Pancreas (tissue), 10 donors: ENCODE results near the gene KRTDAP. TPM values are rescaled to one million over a fixed set of nuclear protein-coding genes. Genes with fewer than 3 reads are reported as not detected.

Experiments used
- ATAC-seq, 4 donors: fragments of 200-7000 bp; cut with Tn5 transposase; one replicate each; pipeline versions ENCODE4 v1.8.0 to v1.9.1; 2020; ENCODE audit warnings: mild to moderate bottlenecking in 4 of 4, moderate library complexity in 4 of 4
- DNase-seq, 6 donors: peaks; one replicate each; pipeline ENCODE4 v3.0.0-alpha.2; 2020
- FAIRE-seq: peaks from 2 replicates; lab custom pipeline; 2012; peaks lifted over from hg19 to GRCh38; lab: Jason Lieb, UNC
- H3K27ac ChIP-seq, 4 donors: fragments of 200-600 bp; sonication (generic); 1 replicate in 3 of 4; 2 replicates in 1 of 4; pipeline versions ENCODE4 v1.5.0 to v1.8.0; 2020
- H3K27me3 ChIP-seq, 4 donors: fragments of 200-600 bp; one replicate each; pipeline ENCODE4 v1.8.0; 2021
- H3K36me3 ChIP-seq, 3 donors: fragments of 200-600 bp; sonication (generic) in 1 of 3; one replicate each; pipeline versions ENCODE4 v1.5.0 to v1.8.0; 2020 to 2021
- H3K4me1 ChIP-seq, 3 donors: fragments of 200-600 bp; one replicate each; pipeline ENCODE4 v1.8.0; 2021
- H3K4me3 ChIP-seq, 4 donors: fragments of 200-600 bp; sonication (generic) in 2 of 4; one replicate each; pipeline versions ENCODE4 v1.5.0 to v1.8.0; 2020 to 2021
- H3K9me3 ChIP-seq, 4 donors: fragments of 200-600 bp; one replicate each; pipeline ENCODE4 v1.8.0; 2021
- WGBS, 2 donors: extraction: QIAGEN DNeasy Blood & Tissue Kit; methylation state at CpG; one replicate each; pipeline ENCODE4 v1.1.7; 2013; 5-methylcytosine and 5-hydroxymethylcytosine counted together
- intact Hi-C, 3 donors: fragments of 100-400 bp; cut with DNase I; formaldehyde crosslinking; loops; one replicate each; pipeline versions ENCODE4 v1.11.1 to v1.14.2; 2022
- polyA plus RNA-seq, 2 donors: library from polyadenylated mRNA; stranded (reverse); fragments of 200-250 nt; gene quantifications; one replicate each; pipeline ENCODE4 v1.2.3, GENCODE V29; 2013
- total RNA-seq, 6 donors: library from RNA; stranded (reverse); fragmentation: NEBNext Ultra II Directional in 4 of 6; extraction: Animal tissue kit (Norgen Biotek cat#: 25700) in 4 of 6; gene quantifications; one replicate each; pipeline versions ENCODE4 v1.2.1 to v1.2.4, GENCODE V29; 2021 to 2023
- TF ChIP-seq, protein P1 (sequence below), 4 donors: fragments of 200-600 bp; sonication (generic) in 3 of 4; IDR thresholded peaks; one replicate each; pipeline versions ENCODE4 v1.5.0 to v1.8.0; 2021; ENCODE audit warnings: antibody characterized with exemption in 4 of 4
- donor health status: healthy with polysubstance abuse.
- donor health status: DM: no; HTN: no; CAD: no; lungs with moderate emphysema.
- donor health status: DM: no; HTN: no; CAD: no.
- donor health status: control.
- donor health status: control.
- donor health status: Bipolar disorder and iron deficiency.
- donor health status: DM: yes; HTN: yes; CAD: no.
- donor health status: DM: no; HTN: no; CAD: no.
- donor health status: DM: no; HTN: no; CAD: no.
- donor health status: DM: yes; HTN: yes; CAD: no.

The KRTDAP gene
- total and polyA plus RNA-seq, 8 donors = 0.35 to 2.0 (median 1.3) TPM; not detected in 4

DNA sequence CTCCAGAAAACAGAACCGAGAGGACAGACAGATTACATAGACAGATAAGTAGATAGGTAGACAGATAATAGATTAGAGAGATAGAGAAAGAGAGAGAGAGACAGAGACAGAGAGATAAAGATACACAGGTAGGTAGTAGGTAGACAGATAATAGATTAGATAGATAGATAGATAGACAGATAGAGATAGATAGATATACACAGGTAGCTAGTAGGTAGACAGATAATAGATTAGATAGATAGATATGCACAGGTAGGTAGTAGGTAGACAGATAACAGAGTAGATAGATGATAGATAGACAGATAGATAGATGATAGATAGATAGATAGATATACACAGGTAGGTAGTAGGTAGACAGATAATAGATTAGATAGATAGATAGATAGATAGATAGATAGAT lies 32.1 kb downstream of the KRTDAP start:
- FAIRE-seq (no peak), ATAC-seq (no peak), DNase-seq (no peak)
- Histone ChIP-seq H3K27me3 (no peaks in the 10 kb centered on the region), H3K36me3 (no peaks in the 10 kb centered on the region), H3K27ac (no peak overlapping the region), H3K4me3 (no peak overlapping the region), H3K4me1 (peaks cover 0 to 27% (median 16%) of the 10 kb centered on the region in 3 donors), H3K9me3 (no peaks in the 10 kb centered on the region)
- WGBS, 2 donors = 33 to 40% methylated on average over 1 of the region's 1 CpG
- TF ChIP-seq, protein P1, sequence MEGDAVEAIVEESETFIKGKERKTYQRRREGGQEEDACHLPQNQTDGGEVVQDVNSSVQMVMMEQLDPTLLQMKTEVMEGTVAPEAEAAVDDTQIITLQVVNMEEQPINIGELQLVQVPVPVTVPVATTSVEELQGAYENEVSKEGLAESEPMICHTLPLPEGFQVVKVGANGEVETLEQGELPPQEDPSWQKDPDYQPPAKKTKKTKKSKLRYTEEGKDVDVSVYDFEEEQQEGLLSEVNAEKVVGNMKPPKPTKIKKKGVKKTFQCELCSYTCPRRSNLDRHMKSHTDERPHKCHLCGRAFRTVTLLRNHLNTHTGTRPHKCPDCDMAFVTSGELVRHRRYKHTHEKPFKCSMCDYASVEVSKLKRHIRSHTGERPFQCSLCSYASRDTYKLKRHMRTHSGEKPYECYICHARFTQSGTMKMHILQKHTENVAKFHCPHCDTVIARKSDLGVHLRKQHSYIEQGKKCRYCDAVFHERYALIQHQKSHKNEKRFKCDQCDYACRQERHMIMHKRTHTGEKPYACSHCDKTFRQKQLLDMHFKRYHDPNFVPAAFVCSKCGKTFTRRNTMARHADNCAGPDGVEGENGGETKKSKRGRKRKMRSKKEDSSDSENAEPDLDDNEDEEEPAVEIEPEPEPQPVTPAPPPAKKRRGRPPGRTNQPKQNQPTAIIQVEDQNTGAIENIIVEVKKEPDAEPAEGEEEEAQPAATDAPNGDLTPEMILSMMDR (IDR thresholded peaks at IDR 0.05) = no peak
- intact Hi-C loops = no loop called here

DNA sequence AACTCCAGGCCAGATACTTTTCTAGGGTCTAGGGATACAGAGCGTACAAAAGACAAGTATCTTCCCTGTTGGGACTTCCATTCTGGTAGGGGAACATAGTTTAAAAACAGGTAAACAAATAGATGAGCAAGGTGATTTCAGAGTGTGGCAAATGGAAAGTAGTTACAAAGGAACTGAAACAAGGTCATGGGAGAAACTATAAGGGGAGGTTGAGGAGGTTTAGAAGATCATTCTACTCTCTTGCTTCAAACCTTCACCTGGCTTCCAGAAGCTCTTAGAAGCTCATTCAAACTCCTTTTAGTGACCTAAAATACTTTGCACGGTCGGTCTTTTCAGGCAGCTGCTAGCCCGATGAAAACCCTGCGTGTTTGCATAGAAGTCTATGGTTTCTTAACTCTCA lies 33.1 kb downstream of the KRTDAP start:
- TF ChIP-seq, protein P1 (IDR thresholded peaks at IDR 0.05) = no peak
- Histone ChIP-seq H3K4me1 (peaks cover 0 to 24% (median 16%) of the 10 kb centered on the region in 3 donors), H3K4me3 (no peak overlapping the region), H3K27ac (no peak overlapping the region), H3K9me3 (no peaks in the 10 kb centered on the region), H3K27me3 (no peaks in the 10 kb centered on the region), H3K36me3 (no peaks in the 10 kb centered on the region)
- DNase-seq (no peak), FAIRE-seq (no peak), ATAC-seq (no peak)
- WGBS, 2 donors = 93 to 94% methylated on average over 5 of the region's 5 CpGs
- intact Hi-C loops = no loop called here

DNA sequence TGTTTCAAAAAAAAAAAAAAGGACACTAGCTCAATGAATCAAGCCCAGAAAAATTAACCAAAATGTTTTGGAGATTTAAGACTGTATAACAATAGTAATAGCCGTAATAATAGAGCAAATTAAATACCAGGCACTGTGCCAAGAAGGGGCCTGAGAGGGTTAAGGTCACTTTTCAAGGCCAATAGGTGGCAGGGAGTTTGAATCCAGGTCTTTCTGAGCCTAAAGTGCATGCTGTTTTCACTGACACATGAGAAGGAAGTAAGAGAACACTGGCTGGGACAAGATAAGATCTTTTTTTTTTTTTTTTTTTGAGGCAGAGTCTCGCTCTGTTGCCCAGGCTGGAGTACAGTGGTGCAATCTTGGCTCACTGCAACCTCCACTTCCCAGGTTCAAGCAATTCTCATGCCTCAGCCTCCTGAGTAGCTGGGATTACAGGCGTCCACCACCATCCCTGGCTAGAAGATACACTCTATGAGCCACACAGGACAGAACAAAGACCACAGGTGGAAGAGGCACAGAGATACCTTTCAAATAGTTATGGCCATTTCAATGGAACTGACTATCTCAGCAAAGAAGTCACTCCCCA lies 34.6 kb downstream of the KRTDAP start:
- FAIRE-seq (no peak), DNase-seq (no peak), ATAC-seq (no peak)
- no peaks in the 10 kb centered on the region for H3K9me3 ChIP-seq
- no peaks in the 10 kb centered on the region for H3K36me3 ChIP-seq
- H3K4me3 ChIP-seq = no peak overlapping the region
- peaks cover 0 to 24% (median 16%) of the 10 kb centered on the region in 3 donors for H3K4me1 ChIP-seq
- TF ChIP-seq, protein P1 (IDR thresholded peaks at IDR 0.05) = no peak
- intact Hi-C loops = no loop called here
- H3K27me3 ChIP-seq = no peaks in the 10 kb centered on the region
- 74 to 78% methylated on average over 2 to 3 of the region's 3 CpGs for WGBS, 2 donors
- H3K27ac ChIP-seq = no peak overlapping the region

DNA sequence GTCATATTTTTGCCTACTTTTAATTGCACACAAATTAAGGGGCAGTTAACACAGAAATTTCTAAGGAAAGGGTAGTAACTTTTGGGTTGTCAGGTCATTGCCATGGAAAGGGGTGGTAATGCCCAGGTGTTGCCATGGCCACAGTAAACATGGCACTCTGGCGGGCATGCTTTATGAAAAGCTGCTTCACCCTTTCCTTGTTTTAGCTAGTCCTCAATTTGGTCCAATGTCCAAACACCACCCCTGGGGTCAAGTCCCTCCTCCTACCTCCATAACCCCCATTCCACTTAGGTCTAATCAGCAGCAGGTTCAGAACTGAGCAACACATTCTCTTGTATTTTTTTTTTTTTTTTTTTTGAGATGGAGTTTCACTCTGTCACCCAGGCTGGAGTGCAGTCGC lies 35.6 kb downstream of the KRTDAP start:
- no peak overlapping the region for H3K4me3 ChIP-seq
- intact Hi-C loops = no loop called here
- no peaks in the 10 kb centered on the region for H3K27me3 ChIP-seq
- ATAC-seq (no peak), FAIRE-seq (no peak), DNase-seq (no peak)
- peaks cover 0 to 21% (median 12%) of the 10 kb centered on the region in 3 donors for H3K4me1 ChIP-seq
- no peak overlapping the region for H3K27ac ChIP-seq
- no peaks in the 10 kb centered on the region for H3K36me3 ChIP-seq
- no peaks in the 10 kb centered on the region for H3K9me3 ChIP-seq
- 76 to 77% methylated on average over 2 of the region's 2 CpGs for WGBS, 2 donors
- TF ChIP-seq, protein P1 (IDR thresholded peaks at IDR 0.05) = no peak

DNA sequence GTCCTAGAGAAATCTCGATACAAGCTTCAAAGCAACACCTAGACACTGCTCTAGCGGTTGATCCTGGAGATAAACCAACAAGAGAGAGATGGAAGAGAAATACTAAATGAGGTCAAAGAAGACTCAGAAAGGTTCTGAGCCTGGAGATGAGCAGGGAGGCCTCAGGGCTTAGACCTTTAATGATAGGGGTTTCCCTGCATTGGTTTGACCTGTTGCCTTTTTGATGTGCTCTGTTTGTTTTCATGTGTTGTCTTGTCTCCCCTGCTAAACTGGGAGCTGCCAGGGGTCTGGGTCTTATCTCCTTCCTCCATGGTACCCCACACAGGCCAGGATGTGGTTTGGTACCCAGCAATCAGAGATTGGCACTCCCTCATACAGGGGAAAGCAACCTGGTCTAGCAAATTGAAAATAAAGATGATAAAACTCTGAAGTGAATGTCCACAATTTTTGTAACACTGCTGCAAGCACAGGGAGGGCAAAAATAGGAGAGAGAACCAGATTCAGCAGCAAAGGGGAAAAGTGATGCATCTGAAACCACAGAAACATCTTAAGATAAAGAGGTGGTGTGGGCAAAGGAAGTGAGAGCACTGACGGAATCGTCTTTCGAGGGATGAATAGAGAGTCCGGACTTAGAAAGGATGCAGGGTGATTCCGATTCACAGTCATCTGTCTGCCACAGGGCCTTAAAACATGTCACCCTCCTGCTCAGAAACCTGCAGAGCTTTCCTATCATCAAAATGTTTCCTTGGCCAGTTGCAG lies 38.7 kb downstream of the KRTDAP start:
- Histone ChIP-seq H3K36me3 (no peaks in the 10 kb centered on the region), H3K27me3 (no peaks in the 10 kb centered on the region), H3K4me3 (no peak overlapping the region), H3K27ac (no peak overlapping the region), H3K4me1 (peaks cover 0 to 7% (median 0%) of the 10 kb centered on the region in 3 donors), H3K9me3 (no peaks in the 10 kb centered on the region)
- 91 to 92% methylated on average over 7 of the region's 7 CpGs for WGBS, 2 donors
- FAIRE-seq (no peak), ATAC-seq (no peak), DNase-seq (no peak)
- intact Hi-C loops = no loop called here
- TF ChIP-seq, protein P1 (IDR thresholded peaks at IDR 0.05) = no peak
